ENCODE results near the gene PCGF1.
"Not testable (repeated sequence)": the region's sequence is repeated elsewhere in the genome, so short reads cannot be mapped to it uniquely, and the experiment has no call there.

The PCGF1 gene

GRCh38 chr2:74472086-74472944 is 35.2 kb downstream of the PCGF1 start, which contains the start of gene MRPL53:
Gene MRPL53 (minus strand): TSS chr2:74472680. CDS start chr2:74472660, 20 bp downstream.
- peak; percentile 95 for DNase-seq (ENCODE audit: low read depth)

GRCh38 chr2:74471332-74472065 is 36.0 kb downstream of the PCGF1 start:
- DNase-seq (ENCODE audit: low read depth): no peak

- DNase-seq (ENCODE audit: low read depth): not testable (repeated sequence)
Measured at GRCh38 chr2:74470742-74471141, 36.8 kb downstream of the PCGF1 start.

GRCh38 chr2:74464406-74464805 is 43.1 kb downstream of the PCGF1 start:
- no peak for DNase-seq (ENCODE audit: low read depth)

GRCh38 chr2:74462786-74463105 is 44.7 kb downstream of the PCGF1 start:
- no peak for DNase-seq (ENCODE audit: low read depth)

- no peak for DNase-seq (ENCODE audit: low read depth)
Measured at GRCh38 chr2:74462054-74462785, 45.3 kb downstream of the PCGF1 start.

- no peak for DNase-seq (ENCODE audit: low read depth)
Measured at GRCh38 chr2:74461187-74462053, 46.1 kb downstream of the PCGF1 start.

- DNase-seq (ENCODE audit: low read depth): not testable (repeated sequence)
Measured at GRCh38 chr2:74460187-74460586, 47.3 kb downstream of the PCGF1 start.

- not testable (repeated sequence) for DNase-seq (ENCODE audit: low read depth)
Measured at GRCh38 chr2:74459503-74460118, 47.9 kb downstream of the PCGF1 start.

- no peak for DNase-seq (ENCODE audit: low read depth)
Measured at GRCh38 chr2:74458938-74459363, 48.5 kb downstream of the PCGF1 start.

GRCh38 chr2:74458132-74458937 is 49.2 kb downstream of the PCGF1 start, which contains the start of gene WBP1:
Gene WBP1 (plus strand): TSS chr2:74458438. CDS start chr2:74458603, 165 bp downstream.
- DNase-seq (ENCODE audit: low read depth): peak; percentile 100

- DNase-seq (ENCODE audit: low read depth): no peak
Measured at GRCh38 chr2:74457549-74458131, 49.9 kb downstream of the PCGF1 start.

GRCh38 chr2:74457129-74457548 is 50.4 kb downstream of the PCGF1 start:
- peak; percentile 53 for DNase-seq (ENCODE audit: low read depth)
